Fibroblast of pulmonary artery (primary cell): ENCODE data around the gene RPS6KC1.
"Not testable (repeated sequence)": the region's sequence is repeated elsewhere in the genome, so short reads cannot be mapped to it uniquely, and the experiment has no call there.

Experiments
- DNase-seq: peaks from one replicate; pipeline ENCODE4 v3.0.0-alpha.2; 2010; ENCODE audit warnings: low read depth
- H3K4me3 ChIP-seq: replicated peaks from 2 replicates; pipeline ENCODE4 v1.5.1; 2011; ENCODE audit warnings: low read depth, mild to moderate bottlenecking, control low read depth, low read length, moderate library complexity
- CTCF ChIP-seq: IDR thresholded peaks from 2 replicates; pipeline ENCODE4 v1.5.1; 2011; ENCODE audit warnings: mild to moderate bottlenecking, control low read depth, low read length, inconsistent platforms; ENCODE audit errors: missing control alignments

The RPS6KC1 gene

GRCh38 chr1:213154056-213154685 lies 103.1 kb downstream of the RPS6KC1 start:
- no peak overlapping the region for H3K4me3 ChIP-seq
- no peak for TF ChIP-seq CTCF
- DNase-seq = no peak

GRCh38 chr1:213159376-213159775 lies 108.3 kb downstream of the RPS6KC1 start:
- TF ChIP-seq CTCF = no peak
- no peak overlapping the region for H3K4me3 ChIP-seq
- no peak for DNase-seq

GRCh38 chr1:213160442-213160841 lies 109.4 kb downstream of the RPS6KC1 start:
- H3K4me3 ChIP-seq, DNase-seq: not testable (repeated sequence)

GRCh38 chr1:213162338-213162737 lies 111.3 kb downstream of the RPS6KC1 start:
- TF ChIP-seq CTCF = no peak
- no peak overlapping the region for H3K4me3 ChIP-seq
- DNase-seq = peak; percentile 82

GRCh38 chr1:213162862-213163261 lies 111.8 kb downstream of the RPS6KC1 start:
- no peak overlapping the region for H3K4me3 ChIP-seq
- no peak for TF ChIP-seq CTCF
- DNase-seq = no peak

GRCh38 chr1:213163278-213163711 lies 112.3 kb downstream of the RPS6KC1 start:
- no peak for TF ChIP-seq CTCF
- DNase-seq = peak; percentile 8
- no peak overlapping the region for H3K4me3 ChIP-seq

GRCh38 chr1:213164561-213164960 lies 113.5 kb downstream of the RPS6KC1 start:
- DNase-seq = no peak
- no peak for TF ChIP-seq CTCF
- no peak overlapping the region for H3K4me3 ChIP-seq
